ENCODE results near the gene TPM4. TPM values are rescaled to one million over a fixed set of nuclear protein-coding genes. Genes with fewer than 3 reads are reported as not detected.

The TPM4 gene
- total and polyA plus RNA-seq, 2 of the 8 experiments (the other 6 are each of a cell fraction or from before 2014, with no cell fraction given), result 160 to 359 TPM

DNA sequence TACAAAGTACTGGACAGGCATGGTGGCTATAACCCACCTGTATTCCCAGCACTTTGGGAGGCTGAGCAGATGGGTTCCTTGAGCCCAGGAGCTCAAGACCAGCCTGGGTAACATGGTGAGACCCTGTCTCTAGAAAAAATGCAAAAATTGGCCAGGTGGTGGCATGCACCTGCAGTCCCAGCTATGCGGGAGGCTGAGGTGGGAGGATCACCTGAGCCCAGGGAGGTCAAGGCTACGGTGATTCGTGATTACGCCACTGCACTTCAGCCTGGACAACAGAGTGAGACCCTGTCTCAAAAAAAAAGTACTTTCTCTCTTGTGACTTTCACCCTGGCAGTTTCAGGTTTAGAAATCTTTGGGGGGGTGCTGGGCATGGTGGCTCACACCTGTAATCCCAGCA lies 24.2 kb downstream of the TPM4 start:
- Histone ChIP-seq H2AFZ (ENCODE audit: low read length) (no peak overlapping the region), H3K4me2 (ENCODE audit: insufficient read depth in 1 of 2, low read depth in 2 of 2, low read length in 2 of 2) (no peak overlapping the region), H3K56ac (replicated peaks; ENCODE audit: insufficient read length, low read depth, low read length) (no peak overlapping the region), H3K27ac (ENCODE audit: low read depth, low read length) (no peak overlapping the region), H2BK5ac (ENCODE audit: low read depth, low read length) (no peak overlapping the region), H3K4me1 (replicated peaks in 1 of 4; ENCODE audit: control insufficient read depth in 3 of 4, insufficient read depth in 4 of 4, low read length in 3 of 4) (no peaks in the 10 kb centered on the region), H2AK5ac (ENCODE audit: low read depth, low read length) (no peak overlapping the region), H4K8ac (ENCODE audit: extremely low read depth, insufficient read depth, low read length) (no peak overlapping the region), H3K14ac (ENCODE audit: insufficient read length) (no peak overlapping the region), H3K27me3 (replicated peaks in 1 of 4; ENCODE audit: control insufficient read depth in 3 of 4, extremely low read depth in 1 of 4, insufficient read depth in 3 of 4, low read length in 3 of 4) (no peaks in the 10 kb centered on the region), H3K4ac (replicated peaks; ENCODE audit: insufficient read length, low read depth, low read length) (no peak overlapping the region), H2BK120ac (replicated peaks; ENCODE audit: low read depth, low read length) (no peak overlapping the region), H4K91ac (replicated peaks; ENCODE audit: insufficient read length, low read length) (no peak overlapping the region), H3K23ac (ENCODE audit: insufficient read length) (no peak overlapping the region), H3K9ac (replicated peaks in 1 of 4; ENCODE audit: extremely low read depth in 1 of 4, low read depth in 3 of 4, low read length in 3 of 4) (no peak overlapping the region), H2BK20ac (ENCODE audit: low read length) (no peak overlapping the region), H4K20me1 (replicated peaks in 1 of 2; ENCODE audit: control insufficient read depth in 1 of 2, insufficient read depth in 2 of 2, low read length in 2 of 2) (peaks cover 0 to 2% of the 10 kb centered on the region in 2 experiments), H3K79me1 (ENCODE audit: low read depth, low read length) (no peaks in the 10 kb centered on the region), H3K23me2 (ENCODE audit: low read depth, low read length) (no peaks in the 10 kb centered on the region; the same call in 1 of the 2 replicates), H3K4me3 (ENCODE audit: extremely low read depth in 1 of 4, insufficient read depth in 2 of 4, low read depth in 3 of 4, low read length in 4 of 4) (no peak overlapping the region), H3K36me3 (ENCODE audit: control insufficient read depth in 2 of 4, insufficient read depth in 4 of 4, low read length in 3 of 4) (peaks cover 11 to 69% (median 49%) of the 10 kb centered on the region in 4 experiments), H3K9me3 (ENCODE audit: insufficient read depth in 2 of 2, low read depth in 1 of 2, low read length in 1 of 2) (no peaks in the 10 kb centered on the region), H3K18ac (ENCODE audit: extremely low read depth, low read length) (no peak overlapping the region), H4K5ac (ENCODE audit: insufficient read length, low read depth, low read length) (no peak overlapping the region), H3K79me2 (ENCODE audit: control insufficient read depth in 1 of 2, insufficient read depth in 2 of 2, low read length in 2 of 2) (no peaks in the 10 kb centered on the region), H2BK12ac (ENCODE audit: low read depth, low read length) (no peak overlapping the region), H2BK15ac (ENCODE audit: low read length) (no peak overlapping the region)
- TF ChIP-seq BCL11A (IDR thresholded peaks at IDR 0.05; ENCODE audit: low read depth in 2 of 2, low read length in 2 of 2) (no peak), POLR2AphosphoS5 (IDR thresholded peaks at IDR 0.05; ENCODE audit: low read depth, low read length) (peak; percentile 56; the same call in 1 of the 2 replicates)
- TF ChIP-seq, protein P1, sequence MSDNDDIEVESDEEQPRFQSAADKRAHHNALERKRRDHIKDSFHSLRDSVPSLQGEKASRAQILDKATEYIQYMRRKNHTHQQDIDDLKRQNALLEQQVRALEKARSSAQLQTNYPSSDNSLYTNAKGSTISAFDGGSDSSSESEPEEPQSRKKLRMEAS (IDR thresholded peaks at IDR 0.05), result no peak
- POLR2A ChIA-PET (ENCODE audit: partially characterized antibody), result interaction anchor here (1.1 to 37.0 kb wide), 3 partner anchors 9 to 34 kb away, joined by 3 to 582 read pairs (median 4); partner anchors contain the start of gene TPM4
- CTCF ChIA-PET (ENCODE audit: partially characterized antibody), result interaction anchor here (0.5 to 1.7 kb wide), 6 partner anchors 11 to 84 kb away, joined by 3 to 6 read pairs (median 4); partner anchors contain the start of gene RAB8A
- WGBS, 2 experiments (ENCODE audit: extremely low coverage in 1 of 2, insufficient coverage in 1 of 2, insufficient read length in 1 of 2, insufficient replicate concordance in 2 of 2, low coverage in 1 of 2, low lambda C conversion rate in 2 of 2, missing lambda C conversion rate in 1 of 2), result 92% methylated on average over 4 of the region's 4 CpGs; no CpG with 5 or more reads in 1 of the 2 experiments
- DNase-seq (ENCODE audit: low read depth in 1 of 2, low spot score in 2 of 2) (no peak), FAIRE-seq (no peak)
